Stimulated activated CD4-positive, alpha-beta T cell treated with anti-CD3 and anti-CD28 coated beads, Interleukin-4, amount 100 ng/mL, for 24 hours (primary cell): ENCODE results near the gene TAF1.
"Not testable (repeated sequence)": the region's sequence is repeated elsewhere in the genome, so short reads cannot be mapped to it uniquely, and the experiment has no call there.

Experiments used
- DNase-seq: peaks from one replicate; pipeline ENCODE4 v3.0.0-alpha.2; 2020

TAF1 gene

GRCh38 chrX:71365875-71366673 is at the start of gene TAF1:
Gene TAF1 (plus strand): TSS chrX:71366357. CDS start chrX:71366375, 18 bp downstream.
- DNase-seq: peak; percentile 91

GRCh38 chrX:71316959-71317358 is 49.2 kb upstream of the TAF1 start:
- not testable (repeated sequence) for DNase-seq

- no peak for DNase-seq
These were observed 46.0 kb upstream of the TAF1 start for GRCh38 chrX:71320126-71320525.

- no peak for DNase-seq
These were observed 44.4 kb upstream of the TAF1 start for GRCh38 chrX:71321731-71322130.

- DNase-seq: not testable (repeated sequence)
These were observed 41.7 kb upstream of the TAF1 start for GRCh38 chrX:71324452-71324851.

GRCh38 chrX:71326394-71326793 is 39.8 kb upstream of the TAF1 start:
- DNase-seq: no peak

- not testable (repeated sequence) for DNase-seq
These were observed 16.9 kb upstream of the TAF1 start for GRCh38 chrX:71349151-71349665.

GRCh38 chrX:71349867-71350266 is 16.3 kb upstream of the TAF1 start:
- not testable (repeated sequence) for DNase-seq

GRCh38 chrX:71352439-71352838 is 13.7 kb upstream of the TAF1 start:
- not testable (repeated sequence) for DNase-seq

- no peak for DNase-seq
These were observed 1.9 kb upstream of the TAF1 start for GRCh38 chrX:71364221-71364620.

GRCh38 chrX:71365356-71365874 is 742 bp upstream of the TAF1 start:
- DNase-seq: no peak

GRCh38 chrX:71366674-71367256 is 608 bp downstream of the TAF1 start:
- DNase-seq: peak; percentile 37

GRCh38 chrX:71367396-71367795 is 1.2 kb downstream of the TAF1 start:
- peak; percentile 17 for DNase-seq

- no peak for DNase-seq
These were observed 6.2 kb downstream of the TAF1 start for GRCh38 chrX:71372388-71372787.

GRCh38 chrX:71378732-71379131 is 12.6 kb downstream of the TAF1 start:
- DNase-seq: no peak

- DNase-seq: not testable (repeated sequence)
These were observed 25.6 kb downstream of the TAF1 start for GRCh38 chrX:71391725-71392124.

GRCh38 chrX:71393919-71394318 is 27.8 kb downstream of the TAF1 start:
- no peak for DNase-seq

- no peak for DNase-seq
These were observed 30.4 kb downstream of the TAF1 start for GRCh38 chrX:71396576-71396975.

GRCh38 chrX:71400710-71401109 is 34.6 kb downstream of the TAF1 start:
- DNase-seq: no peak

- DNase-seq: not testable (repeated sequence)
These were observed 50.1 kb downstream of the TAF1 start for GRCh38 chrX:71416260-71416659.

GRCh38 chrX:71420686-71421085 is 54.5 kb downstream of the TAF1 start:
- DNase-seq: no peak

GRCh38 chrX:71432733-71433132 is 66.6 kb downstream of the TAF1 start:
- no peak for DNase-seq

- DNase-seq: no peak
These were observed 72.6 kb downstream of the TAF1 start for GRCh38 chrX:71438750-71439149.

GRCh38 chrX:71439420-71439819 is 73.3 kb downstream of the TAF1 start:
- DNase-seq: no peak
